CMK (cell line): ENCODE data around the gene CMIP.

Experiments used
- DNase-seq: peaks from one replicate; pipeline ENCODE4 v3.0.0-alpha.2; 2010; ENCODE audit warnings: low read depth

Gene CMIP

DNA sequence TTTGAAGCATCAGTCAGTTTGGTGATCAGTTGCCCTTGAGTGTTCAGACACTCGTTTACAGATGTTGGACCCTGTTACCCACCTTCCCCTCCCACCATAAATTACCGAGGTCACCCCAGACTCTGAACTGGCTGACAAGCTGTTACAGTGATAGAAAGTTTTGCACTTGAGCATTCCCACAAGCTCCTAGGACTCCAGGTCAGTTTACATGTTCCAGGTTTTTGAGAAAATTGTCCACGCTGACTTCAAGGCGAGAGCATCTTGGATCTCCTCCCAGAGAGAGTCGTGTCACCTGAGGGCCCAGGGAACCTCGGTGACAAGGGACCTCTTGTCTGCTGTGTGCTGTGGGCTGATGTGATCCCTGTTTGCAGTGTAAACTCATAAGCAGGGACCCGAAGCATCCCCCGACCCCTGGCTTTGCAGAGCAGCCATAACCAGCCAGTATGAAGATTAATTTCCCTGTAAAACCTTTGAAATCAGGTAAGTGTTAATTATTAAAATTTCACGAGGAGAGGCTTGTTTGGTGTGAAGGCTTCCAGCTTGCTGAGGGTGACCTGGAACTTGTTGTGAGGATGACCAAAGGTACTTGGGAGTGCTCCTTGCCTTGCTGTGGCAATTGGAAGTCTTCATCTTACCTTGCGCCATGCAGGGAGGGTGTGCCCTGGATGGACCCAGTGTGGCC is 91.2 kb downstream of the CMIP start:
- DNase-seq: no peak

DNA sequence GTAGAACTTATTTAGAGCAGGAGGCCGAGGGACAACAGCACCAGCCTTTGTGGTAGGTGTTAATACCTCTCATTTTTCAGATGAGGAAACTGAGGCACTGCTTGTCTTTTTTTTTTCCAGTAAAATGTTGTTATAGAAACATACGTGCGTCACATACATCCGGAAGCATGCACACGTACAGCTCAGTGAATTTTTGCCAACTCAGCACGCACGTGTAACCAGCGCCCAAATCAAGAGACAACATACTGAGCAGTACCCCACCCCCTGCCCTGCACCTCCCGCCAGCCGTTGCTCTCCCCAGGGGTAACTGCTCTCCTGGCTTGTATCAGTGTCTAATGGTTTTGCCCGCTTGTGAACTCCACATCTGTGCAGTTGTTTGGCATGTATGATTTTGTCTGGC is 92.0 kb downstream of the CMIP start:
- DNase-seq: no peak

DNA sequence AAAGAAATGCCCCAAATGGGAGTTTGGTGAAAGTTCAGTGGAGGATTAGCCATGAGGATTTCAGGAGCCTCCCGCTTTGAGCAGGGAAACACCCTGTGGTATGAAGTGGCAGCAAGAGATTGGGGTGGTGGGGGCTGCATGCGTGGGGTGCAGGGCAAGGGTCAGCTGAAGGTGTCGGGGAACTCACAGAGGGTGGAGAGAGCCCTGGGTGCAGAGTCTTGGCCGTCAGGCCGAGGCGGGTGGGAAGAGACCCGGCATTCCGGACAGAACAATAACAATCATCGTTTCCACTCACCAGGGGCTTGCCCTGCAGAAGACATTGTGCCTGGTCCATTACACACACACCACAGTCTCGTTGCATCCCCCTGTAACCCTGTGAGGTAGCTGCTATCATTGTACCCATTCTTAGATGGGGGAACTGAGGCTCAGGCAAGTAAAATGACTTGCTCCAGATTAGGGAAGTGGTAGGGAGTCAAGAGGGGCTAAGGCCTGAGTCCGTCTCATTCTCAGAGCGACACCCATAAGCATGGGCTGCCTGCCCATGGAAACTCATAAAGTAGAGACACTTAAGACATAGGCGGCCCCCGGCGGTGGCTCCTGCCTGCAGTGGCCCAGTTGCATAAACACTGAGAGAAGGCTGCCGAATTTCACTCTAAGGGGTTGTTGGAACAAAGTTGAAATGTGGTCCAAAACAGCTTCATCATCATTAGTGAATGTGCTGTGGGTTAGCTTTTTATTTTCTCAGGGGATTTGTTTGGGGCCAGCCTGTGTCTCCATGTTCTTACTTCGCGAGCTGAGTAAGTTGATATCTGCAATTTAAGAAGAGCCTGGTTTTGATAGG is 93.3 kb downstream of the CMIP start:
- no peak for DNase-seq

DNA sequence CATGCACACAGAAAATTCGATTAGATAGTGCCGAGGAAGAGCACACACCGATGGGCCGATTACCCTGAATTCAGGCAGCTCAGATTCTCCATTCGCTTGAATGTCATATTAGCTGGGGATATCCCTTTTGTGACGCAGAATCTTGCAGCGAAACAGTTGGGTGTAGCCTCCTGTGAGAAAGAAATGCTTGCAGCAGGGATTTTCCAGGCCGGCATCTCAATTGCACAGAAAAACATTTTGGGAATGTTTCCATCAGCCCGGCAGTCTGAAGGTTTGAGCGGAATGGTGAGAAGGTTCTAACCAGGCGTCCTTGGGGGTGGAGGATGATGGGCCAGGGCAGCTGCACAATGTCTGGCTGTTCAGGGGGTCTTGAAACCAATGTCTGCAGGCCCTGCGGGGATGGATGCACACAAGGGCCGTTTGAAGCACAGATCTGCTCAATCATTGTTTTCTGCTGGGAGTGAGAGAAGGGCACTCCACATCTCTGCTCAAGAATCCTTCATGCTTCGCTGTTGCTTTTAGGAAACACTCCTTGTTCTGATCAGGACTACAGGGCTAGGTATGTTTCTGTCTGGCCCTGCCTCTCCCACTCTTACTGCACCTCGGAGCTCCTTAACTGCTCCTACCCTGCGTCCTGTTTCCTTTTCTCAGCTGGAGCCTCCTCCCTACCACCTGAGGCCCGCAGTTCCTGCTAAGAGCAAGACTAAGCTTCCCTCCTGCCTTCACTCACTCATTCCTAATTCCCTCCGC is 94.6 kb downstream of the CMIP start:
- no peak for DNase-seq

DNA sequence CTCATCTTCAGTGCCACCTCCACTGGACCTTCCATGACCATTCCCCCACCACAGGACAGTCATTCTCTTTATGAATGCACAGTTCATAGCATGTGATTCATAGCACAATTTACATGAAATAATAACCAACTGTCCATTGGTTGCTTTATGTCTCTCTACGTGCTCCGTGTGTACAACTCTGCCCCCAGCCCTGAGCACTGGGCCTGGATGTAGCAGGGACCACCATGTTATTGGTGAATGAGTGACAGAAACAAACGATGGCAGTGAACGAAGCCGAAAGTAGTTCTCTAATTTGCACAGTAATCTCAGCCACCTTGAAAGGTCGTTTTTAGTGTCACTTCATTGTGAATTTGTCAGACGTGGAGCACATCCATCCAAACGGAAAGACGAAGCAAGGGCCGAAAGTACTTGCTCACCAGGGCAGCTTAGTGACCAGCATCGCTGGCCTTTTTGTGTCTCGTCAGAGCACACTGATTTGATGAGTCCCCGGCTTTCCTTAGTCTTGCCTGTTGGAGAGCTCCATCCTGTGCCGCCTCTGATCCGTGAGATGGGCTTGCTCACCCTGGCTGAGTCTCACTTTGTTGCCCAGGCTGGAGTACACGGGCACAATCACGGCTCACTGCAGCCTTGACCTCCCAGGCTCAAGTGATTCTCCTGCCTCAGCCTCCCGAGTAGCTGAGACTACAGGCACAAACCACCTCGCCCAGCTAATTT is 95.3 kb downstream of the CMIP start:
- no peak for DNase-seq

DNA sequence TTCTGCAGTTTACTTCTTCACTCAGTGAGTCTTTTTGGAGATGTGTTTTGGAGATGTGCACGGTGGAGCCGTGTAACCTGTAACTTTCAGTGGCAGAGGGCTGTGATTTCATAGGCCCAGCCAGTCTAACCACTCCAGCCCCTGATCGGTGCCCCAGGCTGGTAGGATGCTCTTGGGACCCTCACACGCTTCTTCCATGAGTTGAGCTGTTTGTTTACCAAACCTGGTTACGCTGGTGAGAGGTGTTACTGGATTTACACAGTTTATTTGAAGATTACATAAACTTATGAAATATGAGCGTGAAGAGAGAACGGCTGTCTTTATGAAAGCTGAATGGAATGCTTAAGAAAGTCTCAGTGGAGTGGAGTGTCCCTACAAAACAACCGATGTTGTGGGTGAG is 96.7 kb downstream of the CMIP start:
- DNase-seq: no peak

DNA sequence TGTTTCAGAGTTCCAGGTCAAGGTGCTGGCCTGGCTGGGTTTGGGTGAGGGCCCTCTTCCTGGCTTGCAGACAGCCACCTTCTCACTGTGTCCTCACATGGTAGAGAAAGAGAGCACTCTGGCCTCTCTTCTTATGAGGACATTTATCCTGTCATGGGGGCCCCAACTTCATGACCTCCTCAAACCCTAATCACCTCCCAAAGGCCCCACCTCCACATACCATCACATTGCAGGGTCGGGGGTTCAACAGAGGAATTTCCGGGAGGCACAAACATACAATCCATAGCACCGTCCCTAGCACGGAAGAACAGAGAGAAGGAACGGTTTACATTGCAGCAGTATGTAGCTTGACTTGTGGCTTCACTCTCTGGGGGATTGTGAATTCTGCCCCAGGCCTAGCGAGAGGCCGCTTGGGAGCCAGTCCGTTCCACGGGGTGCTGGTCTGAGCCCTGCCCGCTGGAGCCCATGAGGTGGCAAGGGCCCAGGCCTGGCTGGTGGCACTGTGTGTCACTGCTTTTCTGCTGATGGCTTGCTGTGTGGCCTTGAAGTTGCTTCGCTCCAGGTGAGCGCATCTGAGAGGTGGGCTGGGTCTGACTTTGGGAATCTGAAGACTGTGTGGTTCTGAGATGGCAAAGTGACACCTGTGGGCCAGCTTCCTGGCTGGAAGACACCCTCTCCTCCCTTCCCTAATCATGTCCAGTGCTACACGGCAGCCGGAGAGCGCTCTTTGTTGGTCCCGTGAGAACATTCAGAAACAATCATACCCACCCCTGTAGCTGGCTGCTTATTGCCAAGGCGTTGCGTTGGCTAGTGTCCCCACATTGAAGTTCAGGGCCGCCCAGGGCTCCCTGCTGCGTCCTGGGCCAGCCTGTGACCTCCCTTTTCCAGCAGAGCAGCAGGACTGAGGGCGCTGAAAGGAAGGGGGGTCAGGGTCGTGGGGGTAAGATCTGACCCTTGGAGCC is 98.3 kb downstream of the CMIP start:
- DNase-seq: no peak

DNA sequence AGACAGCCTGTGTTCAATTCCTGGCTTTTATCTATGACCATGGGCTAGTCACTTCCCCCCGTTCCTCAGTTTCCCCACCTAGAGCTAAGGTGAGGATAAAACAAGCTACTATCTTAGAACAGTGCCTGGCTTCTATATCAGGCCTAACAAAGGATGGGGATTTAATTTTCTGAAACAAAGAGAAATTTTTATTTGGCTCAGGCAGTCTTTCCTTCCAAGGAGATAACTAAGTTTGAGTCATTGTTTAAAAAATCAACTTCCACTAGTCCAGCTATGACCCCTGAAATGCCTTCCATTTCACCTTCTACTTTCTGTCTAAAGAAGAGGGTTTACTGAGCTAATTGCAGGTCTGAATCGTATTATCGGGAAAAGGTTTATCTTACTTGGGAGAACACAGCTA is 99.0 kb downstream of the CMIP start:
- DNase-seq: no peak

DNA sequence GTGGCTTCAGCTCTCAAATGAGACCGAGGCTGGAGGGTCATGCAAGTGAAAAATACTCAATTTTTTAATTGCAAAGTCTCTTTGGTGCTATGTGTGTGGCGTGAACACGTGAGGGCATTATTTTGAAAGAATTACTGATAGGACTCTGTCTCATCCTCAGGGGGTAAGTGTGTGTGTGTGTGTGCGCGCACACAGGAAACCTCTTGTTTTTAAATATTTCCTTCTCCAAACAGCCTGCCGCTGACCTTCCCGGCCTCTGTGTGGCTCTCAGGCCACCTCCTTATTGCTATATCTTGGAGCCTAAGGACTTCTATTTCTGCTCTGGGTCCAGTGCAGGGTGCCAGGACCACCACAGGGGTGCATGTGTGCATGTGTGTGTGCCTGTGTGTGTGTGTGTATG is 99.7 kb downstream of the CMIP start:
- DNase-seq: no peak

DNA sequence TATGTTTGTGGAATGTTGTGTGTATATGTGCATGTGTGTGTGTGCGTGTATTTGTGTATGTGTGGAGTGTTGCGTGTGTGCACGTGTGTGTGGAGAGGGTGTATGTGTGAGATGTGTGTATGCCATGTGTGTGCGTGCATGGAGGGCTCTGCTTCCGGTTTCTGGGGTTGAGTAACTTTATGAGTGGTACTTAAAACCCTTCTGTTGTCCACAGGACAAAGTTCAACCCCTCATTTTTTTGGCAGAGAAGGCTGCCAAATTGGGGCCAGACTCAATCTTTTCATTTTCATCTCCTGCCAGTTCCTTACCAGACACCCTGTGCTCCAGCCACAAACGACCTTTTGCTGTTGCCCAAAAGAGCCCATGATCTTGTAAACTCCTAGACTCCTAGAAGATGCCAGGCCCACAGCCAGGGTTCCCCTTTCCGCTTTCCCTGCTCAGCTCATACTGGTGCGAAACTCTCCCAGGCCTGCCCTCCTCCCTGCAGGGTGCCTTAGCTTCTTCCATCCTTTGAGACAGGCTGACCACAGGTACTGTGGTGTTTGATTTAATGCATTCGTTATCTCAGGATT is 100.2 kb downstream of the CMIP start:
- no peak for DNase-seq

DNA sequence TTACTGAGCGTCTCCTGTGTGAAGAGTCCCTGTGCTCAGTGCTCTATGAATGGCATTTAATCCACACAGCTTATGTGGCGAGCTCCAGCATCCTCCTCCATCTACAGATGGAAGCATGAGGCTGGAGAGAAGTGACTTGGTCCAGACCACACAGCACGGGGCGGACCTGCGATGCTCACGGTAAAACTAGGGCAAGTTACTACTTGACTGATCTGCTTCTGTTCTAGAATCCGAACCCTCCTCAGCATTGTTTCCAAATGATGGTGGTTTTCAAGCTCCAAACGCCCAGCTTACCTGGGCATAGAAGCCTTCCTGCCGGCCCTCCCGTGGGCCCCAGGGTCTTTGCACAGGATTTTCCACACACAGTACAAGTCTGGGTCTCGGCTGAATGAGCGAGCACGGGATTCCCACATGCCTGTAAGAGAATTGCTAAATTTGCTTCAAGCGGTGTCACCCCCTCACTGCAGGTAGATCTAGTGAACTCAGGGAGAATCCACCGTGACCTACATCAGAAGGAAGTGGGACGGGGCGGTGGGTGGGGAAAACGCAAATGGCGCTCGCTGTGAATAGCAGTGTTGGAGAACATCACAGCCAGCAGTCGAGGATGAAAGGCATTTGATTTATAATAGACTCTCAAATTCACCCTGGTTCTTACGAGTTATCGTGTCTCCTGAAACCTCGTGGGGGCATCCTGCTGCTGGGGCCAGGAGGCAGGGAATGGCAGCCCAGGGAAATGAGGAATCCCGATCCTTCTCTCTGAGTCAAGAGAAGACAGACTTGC is 101.1 kb downstream of the CMIP start:
- no peak for DNase-seq

DNA sequence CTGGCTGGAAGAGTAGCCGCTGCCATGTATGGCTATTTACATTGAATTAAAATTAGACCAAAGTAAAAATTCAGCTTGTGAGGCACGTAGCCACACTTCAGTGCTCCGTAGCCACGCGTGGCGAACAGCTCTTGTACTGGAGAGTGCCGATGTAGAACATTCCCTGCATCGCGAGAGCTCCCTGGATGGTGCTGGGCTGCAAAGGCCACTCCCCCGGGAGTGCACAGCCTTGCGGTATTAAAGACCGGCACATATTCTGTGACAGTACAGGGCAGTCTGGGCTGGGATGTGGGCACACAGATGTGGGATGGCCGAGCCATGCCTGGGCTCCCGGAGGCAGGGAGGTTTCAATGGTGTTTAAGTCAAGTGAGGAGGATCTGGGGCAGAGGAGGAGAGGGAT is 102.2 kb downstream of the CMIP start:
- DNase-seq: no peak

DNA sequence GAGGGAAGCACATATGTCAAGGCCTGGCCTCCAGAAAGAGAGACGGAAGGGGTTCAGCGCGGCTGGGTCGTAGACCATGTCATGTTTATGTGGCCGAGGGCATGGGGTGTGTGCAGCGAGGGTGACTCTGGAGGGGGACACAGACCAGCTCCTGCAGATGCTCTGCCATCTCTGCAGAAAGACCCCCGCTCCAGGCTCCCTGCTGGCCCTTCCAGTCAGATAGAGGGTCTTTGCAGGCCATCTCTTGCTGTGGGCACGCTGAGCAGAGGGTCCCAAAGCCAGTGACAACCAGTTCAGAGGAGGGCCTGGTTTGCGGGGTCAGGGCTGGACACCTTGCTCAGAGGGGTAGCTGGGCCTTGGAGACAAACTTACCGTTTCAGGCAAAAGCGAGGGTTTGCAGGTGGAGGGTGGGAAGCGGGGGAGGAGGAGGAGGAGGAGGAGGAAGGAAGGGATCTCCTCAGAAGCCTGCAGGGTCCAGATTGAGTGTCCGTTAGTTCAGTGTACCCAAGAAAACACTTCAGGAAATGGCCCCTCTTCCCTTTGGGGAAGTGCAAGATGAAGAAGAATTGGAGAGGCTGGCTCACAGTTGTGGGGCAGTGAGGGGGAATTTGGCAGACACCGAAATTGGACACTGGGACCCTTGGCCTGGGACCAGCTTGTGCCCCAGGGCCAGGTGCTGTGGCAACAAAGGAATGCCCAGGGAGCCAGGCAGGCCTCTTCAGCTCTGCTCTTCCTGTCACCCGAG is 102.8 kb downstream of the CMIP start:
- no peak for DNase-seq

DNA sequence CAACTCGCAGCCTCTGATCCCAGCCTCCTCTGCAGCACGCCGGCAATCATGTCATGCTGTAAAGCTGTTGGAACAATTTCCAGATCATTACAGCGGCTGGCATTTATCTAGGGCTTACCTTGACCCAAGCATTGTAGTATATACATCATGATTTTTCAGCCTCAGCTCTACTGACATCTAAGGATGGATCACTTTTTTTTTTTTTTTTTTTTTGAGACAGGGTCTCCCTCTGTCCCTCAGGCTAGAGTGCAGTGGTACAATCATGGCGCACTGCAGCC is 103.3 kb downstream of the CMIP start:
- no peak for DNase-seq

DNA sequence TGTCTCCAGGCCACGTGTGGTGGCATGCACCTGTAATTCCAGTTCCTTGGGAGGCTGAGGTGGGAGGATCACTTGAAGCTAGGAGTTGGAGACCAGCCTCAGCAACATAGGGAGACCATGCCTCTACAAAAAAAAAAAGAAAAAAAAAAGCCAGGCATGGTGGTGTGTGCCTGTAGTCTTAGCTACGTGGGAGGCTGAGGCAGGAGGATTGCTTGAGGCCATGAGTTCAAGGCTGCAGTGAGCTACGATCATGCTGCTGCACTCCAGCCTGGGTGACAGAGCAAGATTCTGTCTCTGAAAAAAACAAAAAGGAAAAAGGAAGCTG is 103.9 kb downstream of the CMIP start:
- no peak for DNase-seq

DNA sequence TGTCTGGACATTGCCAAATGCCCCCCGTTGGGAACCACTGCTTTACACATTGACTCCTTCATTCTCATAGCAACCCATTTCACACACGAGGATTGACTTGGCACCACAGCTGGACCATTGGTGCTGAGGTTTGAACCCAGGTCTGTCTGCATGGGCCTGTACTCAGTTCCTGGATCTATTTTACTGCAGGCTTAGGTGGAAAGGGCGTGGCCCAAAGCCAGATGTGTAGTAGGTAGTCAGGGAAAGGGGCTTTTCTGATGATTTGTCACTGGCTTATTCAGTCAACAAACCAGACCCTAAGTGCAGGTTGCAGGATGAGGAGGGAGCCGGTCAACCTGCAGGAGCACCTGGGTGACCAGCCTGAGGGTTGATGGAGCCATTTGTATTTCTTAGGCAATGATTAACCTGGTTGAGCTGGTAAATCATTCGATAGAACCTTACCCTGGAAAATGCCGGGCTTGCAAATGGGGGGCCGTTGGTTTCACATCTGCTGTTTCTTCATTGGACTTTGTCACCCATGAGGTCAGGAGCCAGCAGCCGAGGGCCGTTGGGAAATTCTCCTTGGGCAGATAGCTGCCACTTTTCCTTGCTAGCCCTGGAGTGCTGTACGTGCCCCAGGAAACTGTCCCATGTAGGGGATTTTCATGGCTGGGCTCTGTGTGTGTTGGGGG is 104.4 kb downstream of the CMIP start:
- no peak for DNase-seq

DNA sequence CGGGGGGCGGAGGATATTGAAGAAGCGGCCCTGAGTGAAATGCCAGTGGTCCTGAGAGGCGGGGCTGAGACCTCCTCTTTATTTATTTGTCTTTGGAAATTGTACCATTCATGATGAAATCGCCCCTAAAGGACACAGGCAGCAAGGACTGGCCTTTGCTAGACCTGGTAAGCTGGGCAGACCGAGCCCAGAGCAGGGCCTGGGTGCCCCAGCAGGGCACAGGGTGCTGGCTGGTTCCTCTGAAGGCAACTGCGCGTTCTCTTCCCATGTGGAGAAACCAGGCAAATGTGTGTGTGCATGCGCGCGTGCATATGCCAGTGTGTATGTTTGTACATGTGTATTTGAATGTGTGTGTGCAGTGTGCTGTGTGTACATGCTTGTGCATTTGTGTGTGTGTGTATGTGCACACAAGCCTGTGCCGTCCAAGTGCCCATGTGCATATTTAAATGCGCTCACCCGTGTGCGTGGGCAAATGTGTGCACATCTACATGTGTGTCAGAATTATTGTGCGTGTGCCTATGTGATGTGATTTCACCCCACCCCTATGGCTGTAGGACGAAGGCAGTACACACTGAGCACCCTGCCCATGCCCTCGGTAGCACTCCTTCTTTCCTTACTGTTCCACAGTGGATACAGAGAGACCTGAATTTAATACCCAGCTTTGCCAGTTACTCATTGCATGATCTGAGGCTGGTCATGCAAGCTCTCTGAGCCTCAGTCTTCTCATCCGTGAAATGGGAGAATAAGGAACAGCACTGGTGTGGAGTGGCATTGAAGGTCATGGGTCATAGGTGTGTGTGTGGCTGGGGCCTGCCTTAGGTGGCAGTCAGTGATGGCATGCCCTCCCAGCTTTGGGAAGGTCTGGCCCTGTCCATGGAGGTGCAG is 105.2 kb downstream of the CMIP start:
- no peak for DNase-seq

DNA sequence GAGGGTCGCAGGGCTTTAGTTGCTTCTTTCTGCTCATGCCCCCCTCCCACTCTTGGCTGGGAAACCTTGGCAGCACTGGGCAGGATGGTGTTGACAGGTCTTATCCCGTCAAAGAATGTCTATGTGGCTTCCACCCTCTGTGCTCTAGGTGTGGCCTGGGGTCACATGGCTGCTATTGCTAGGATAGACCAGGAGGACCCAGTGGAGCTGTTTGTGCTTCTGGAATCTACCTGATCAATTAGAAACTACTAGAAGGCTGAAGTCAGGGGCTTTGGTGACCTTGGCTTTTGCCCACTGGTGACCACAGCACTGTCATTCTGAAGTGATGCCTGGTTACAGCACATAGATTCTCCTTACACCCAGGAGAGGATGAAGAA is 105.8 kb downstream of the CMIP start:
- no peak for DNase-seq
